Hepatocyte (in vitro differentiated cells): ENCODE results near the gene PALLD. TPM values are rescaled to one million over a fixed set of nuclear protein-coding genes. Genes with fewer than 3 reads are reported as not detected.

Experiments
- DNase-seq: peaks from one replicate; pipeline ENCODE4 v3.0.0-alpha.2; 2016; ENCODE audit warnings: low spot score
- H2AFZ ChIP-seq: fragments of 200-600 bp; sonication (generic); 2 replicates; pipeline ENCODE4 v1.6.0; 2016; ENCODE audit warnings: antibody characterized with exemption, mild to moderate bottlenecking
- H3K27ac ChIP-seq: fragments of 200-600 bp; sonication (generic); 2 replicates; pipeline ENCODE4 v1.5.1; 2016; ENCODE audit warnings: mild to moderate bottlenecking
- H3K27me3 ChIP-seq: fragments of 200-600 bp; sonication (generic); 2 replicates; pipeline ENCODE4 v1.6.1; 2016
- H3K36me3 ChIP-seq: fragments of 200-600 bp; sonication (generic); replicated peaks from 2 replicates; pipeline ENCODE4 v1.5.1; 2016; ENCODE audit warnings: low read depth; ENCODE audit not compliant: insufficient read depth
- H3K4me1 ChIP-seq: fragments of 200-600 bp; sonication (generic); 2 replicates; pipeline ENCODE4 v1.5.1; 2016; ENCODE audit warnings: mild to moderate bottlenecking, moderate library complexity; ENCODE audit not compliant: insufficient read depth
- H3K4me2 ChIP-seq: fragments of 200-600 bp; sonication (generic); 2 replicates; pipeline ENCODE4 v1.6.0; 2016
- H3K4me3 ChIP-seq: fragments of 200-600 bp; sonication (generic); 2 replicates; pipeline ENCODE4 v1.5.1; 2016; ENCODE audit warnings: mild to moderate bottlenecking
- H3K79me2 ChIP-seq: fragments of 200-600 bp; sonication (generic); 2 replicates; pipeline ENCODE4 v1.6.0; 2017; ENCODE audit warnings: mild to moderate bottlenecking
- H3K9me2 ChIP-seq: fragments of 200-600 bp; sonication (generic); replicated peaks from 2 replicates; pipeline ENCODE4 v1.6.0; 2017; ENCODE audit warnings: mild to moderate bottlenecking; ENCODE audit not compliant: insufficient read depth
- H3K9me3 ChIP-seq: fragments of 200-600 bp; sonication (generic); 2 replicates; pipeline ENCODE4 v1.5.1; 2016; ENCODE audit warnings: low read depth, mild to moderate bottlenecking
- H4K20me1 ChIP-seq: fragments of 200-600 bp; sonication (generic); 2 replicates; pipeline ENCODE4 v1.6.0; 2016; ENCODE audit warnings: mild to moderate bottlenecking; ENCODE audit not compliant: insufficient read depth, poor library complexity, severe bottlenecking
- CTCF ChIP-seq: fragments of 200-600 bp; sonication (generic); IDR thresholded peaks from 2 replicates; pipeline ENCODE4 v1.5.1; 2016; ENCODE audit warnings: antibody characterized with exemption, mild to moderate bottlenecking; ENCODE audit not compliant: poor library complexity
- EZH2 ChIP-seq: fragments of 200-600 bp; sonication (generic); IDR thresholded peaks from 2 replicates; pipeline ENCODE4 v1.6.1; 2016; ENCODE audit warnings: antibody characterized with exemption, mild to moderate bottlenecking, borderline replicate concordance
- EZH2phosphoT487 ChIP-seq: fragments of 200-600 bp; sonication (generic); IDR thresholded peaks from one replicate; pipeline ENCODE4 v1.6.1; 2018; ENCODE audit warnings: antibody characterized with exemption, mild to moderate bottlenecking, low read depth, moderate library complexity; ENCODE audit not compliant: unreplicated experiment, severe bottlenecking
- WGBS: methylation state at CpG from one replicate; pipeline ENCODE4 v1.1.6; 2016; ENCODE audit warnings: low lambda C conversion rate; ENCODE audit errors: missing lambda C conversion rate; 5-methylcytosine and 5-hydroxymethylcytosine counted together
- polyA plus RNA-seq: library from polyadenylated mRNA; unstranded; fragments of >200 nt; fragmentation: Nextera tagmentation; extraction: Ambion mirVana; gene quantifications from 2 replicates; pipeline ENCODE4 v1.2.1, GENCODE V29; 2016
- total RNA-seq: library from RNA; depleted of rRNA; stranded (reverse); fragments of >200 nt; gene quantifications from 2 replicates; pipeline ENCODE4 v1.2.3, GENCODE V29; 2014

The PALLD gene
- total and polyA plus RNA-seq, 2 experiments from 2014 or later: 82.7 to 85.2 TPM

GRCh38 chr4:168534535-168534934 is 37.7 kb downstream of the PALLD start:
- no peak overlapping the region for H3K4me2 ChIP-seq
- H3K9me2 ChIP-seq: no peaks in the 10 kb centered on the region
- no peaks in the 10 kb centered on the region for H4K20me1 ChIP-seq
- H2AFZ ChIP-seq: no peak overlapping the region
- H3K27me3 ChIP-seq: no peaks in the 10 kb centered on the region
- no peaks in the 10 kb centered on the region for H3K36me3 ChIP-seq
- no peak overlapping the region for H3K27ac ChIP-seq
- H3K79me2 ChIP-seq: no peaks in the 10 kb centered on the region
- H3K4me3 ChIP-seq: no peak overlapping the region
- no peak for TF ChIP-seq CTCF
- TF ChIP-seq EZH2: no peak
- TF ChIP-seq EZH2phosphoT487: no peak
- no peak for DNase-seq
- WGBS: 92% methylated on average over 1 of the region's 1 CpG
- H3K9me3 ChIP-seq: no peaks in the 10 kb centered on the region
- H3K4me1 ChIP-seq: no peaks in the 10 kb centered on the region

- no peaks in the 10 kb centered on the region for H3K79me2 ChIP-seq
- H3K9me2 ChIP-seq: no peaks in the 10 kb centered on the region
- no peaks in the 10 kb centered on the region for H3K4me1 ChIP-seq
- no peak for DNase-seq
- H3K27ac ChIP-seq: no peak overlapping the region
- H2AFZ ChIP-seq: peak overlapping the region; percentile 27
- H3K4me2 ChIP-seq: no peak overlapping the region
- TF ChIP-seq EZH2 (no peak), EZH2phosphoT487 (no peak), CTCF (no peak)
- no peaks in the 10 kb centered on the region for H3K36me3 ChIP-seq
- 65% methylated on average over 5 of the region's 5 CpGs for WGBS
- no peaks in the 10 kb centered on the region for H4K20me1 ChIP-seq
- no peaks in the 10 kb centered on the region for H3K9me3 ChIP-seq
- H3K27me3 ChIP-seq: no peaks in the 10 kb centered on the region
- no peak overlapping the region for H3K4me3 ChIP-seq
Measured at GRCh38 chr4:168535689-168536088, 38.8 kb downstream of the PALLD start.

- Histone ChIP-seq H3K27ac (no peak overlapping the region), H3K4me3 (no peak overlapping the region), H4K20me1 (no peaks in the 10 kb centered on the region), H3K79me2 (no peaks in the 10 kb centered on the region), H3K36me3 (no peaks in the 10 kb centered on the region), H2AFZ (peak overlapping the region; percentile 27), H3K9me3 (no peaks in the 10 kb centered on the region), H3K4me1 (no peaks in the 10 kb centered on the region), H3K4me2 (no peak overlapping the region), H3K27me3 (no peaks in the 10 kb centered on the region), H3K9me2 (no peaks in the 10 kb centered on the region)
- WGBS: 79% methylated on average over 7 of the region's 7 CpGs
- DNase-seq: no peak
- TF ChIP-seq EZH2phosphoT487 (no peak), CTCF (no peak), EZH2 (no peak)
Measured at GRCh38 chr4:168536448-168536847, 39.6 kb downstream of the PALLD start.

- H3K9me2 ChIP-seq: no peaks in the 10 kb centered on the region
- 97% methylated on average over 4 of the region's 4 CpGs for WGBS
- H3K27me3 ChIP-seq: no peaks in the 10 kb centered on the region
- no peak overlapping the region for H3K4me2 ChIP-seq
- no peaks in the 10 kb centered on the region for H3K79me2 ChIP-seq
- H4K20me1 ChIP-seq: no peaks in the 10 kb centered on the region
- TF ChIP-seq CTCF (no peak), EZH2phosphoT487 (no peak), EZH2 (no peak)
- no peak overlapping the region for H3K4me3 ChIP-seq
- no peaks in the 10 kb centered on the region for H3K36me3 ChIP-seq
- H2AFZ ChIP-seq: no peak overlapping the region
- DNase-seq: no peak
- H3K9me3 ChIP-seq: no peaks in the 10 kb centered on the region
- H3K4me1 ChIP-seq: no peaks in the 10 kb centered on the region
- no peak overlapping the region for H3K27ac ChIP-seq
Measured at GRCh38 chr4:168537086-168537485, 40.2 kb downstream of the PALLD start.
